Liver (tissue), 3 donors: ENCODE measurements around the gene NACAD.

Experiments
- CTCF ChIP-seq: fragments of 150-350 bp; IDR thresholded peaks from 2 replicates; pipeline ENCODE4 v1.5.1; 2017; ENCODE audit warnings: improper control_type of control experiment, low read depth, low read length; ENCODE audit not compliant: missing input control
- GABPA ChIP-seq, 2 donors: IDR thresholded peaks in 1 of 2; conservative IDR thresholded peaks in 1 of 2; 2 replicates each; pipeline ENCODE4 v1.6.1; 2016; ENCODE audit warnings: antibody characterized with exemption in 2 of 2, mild to moderate bottlenecking in 1 of 2, moderate library complexity in 1 of 2
- RAD21 ChIP-seq, 2 donors: IDR thresholded peaks; 2 replicates each; pipeline ENCODE4 v1.6.1; 2016; ENCODE audit warnings: antibody characterized with exemption in 2 of 2, mild to moderate bottlenecking in 2 of 2
- REST ChIP-seq: IDR thresholded peaks from 2 replicates; pipeline ENCODE4 v1.6.1; 2016; ENCODE audit warnings: antibody characterized with exemption, mild to moderate bottlenecking
- RXRA ChIP-seq, 2 donors: IDR thresholded peaks; 2 replicates each; pipeline ENCODE4 v1.6.1; 2017 to 2018; ENCODE audit warnings: antibody characterized with exemption in 2 of 2, mild to moderate bottlenecking in 1 of 2
- TAF1 ChIP-seq: conservative IDR thresholded peaks from 2 replicates; pipeline ENCODE4 v1.6.1; 2016; ENCODE audit warnings: antibody characterized with exemption, mild to moderate bottlenecking
- donor health status: healthy.
- donor health status: healthy.

- no peak for TF ChIP-seq TAF1
- TF ChIP-seq CTCF = no peak
- no peak for TF ChIP-seq RAD21 (IDR thresholded peaks at IDR 0.05)
- no peak for TF ChIP-seq RXRA (IDR thresholded peaks at IDR 0.05)
- TF ChIP-seq REST = no peak
- no peak for TF ChIP-seq GABPA (IDR thresholded peaks at IDR 0.05 in 1 of 2, conservative IDR thresholded peaks at IDR 0.05 in 1 of 2)
These were observed 22.4 kb downstream of the NACAD start for GRCh38 chr7:45066409-45066808.
